ENCODE results near the gene CENPE. TPM values are rescaled to one million over a fixed set of nuclear protein-coding genes. Genes with fewer than 3 reads are reported as not detected.
"Not testable (repeated sequence)": the region's sequence is repeated elsewhere in the genome, so short reads cannot be mapped to it uniquely, and the experiment has no call there.

CENPE gene, protein sequence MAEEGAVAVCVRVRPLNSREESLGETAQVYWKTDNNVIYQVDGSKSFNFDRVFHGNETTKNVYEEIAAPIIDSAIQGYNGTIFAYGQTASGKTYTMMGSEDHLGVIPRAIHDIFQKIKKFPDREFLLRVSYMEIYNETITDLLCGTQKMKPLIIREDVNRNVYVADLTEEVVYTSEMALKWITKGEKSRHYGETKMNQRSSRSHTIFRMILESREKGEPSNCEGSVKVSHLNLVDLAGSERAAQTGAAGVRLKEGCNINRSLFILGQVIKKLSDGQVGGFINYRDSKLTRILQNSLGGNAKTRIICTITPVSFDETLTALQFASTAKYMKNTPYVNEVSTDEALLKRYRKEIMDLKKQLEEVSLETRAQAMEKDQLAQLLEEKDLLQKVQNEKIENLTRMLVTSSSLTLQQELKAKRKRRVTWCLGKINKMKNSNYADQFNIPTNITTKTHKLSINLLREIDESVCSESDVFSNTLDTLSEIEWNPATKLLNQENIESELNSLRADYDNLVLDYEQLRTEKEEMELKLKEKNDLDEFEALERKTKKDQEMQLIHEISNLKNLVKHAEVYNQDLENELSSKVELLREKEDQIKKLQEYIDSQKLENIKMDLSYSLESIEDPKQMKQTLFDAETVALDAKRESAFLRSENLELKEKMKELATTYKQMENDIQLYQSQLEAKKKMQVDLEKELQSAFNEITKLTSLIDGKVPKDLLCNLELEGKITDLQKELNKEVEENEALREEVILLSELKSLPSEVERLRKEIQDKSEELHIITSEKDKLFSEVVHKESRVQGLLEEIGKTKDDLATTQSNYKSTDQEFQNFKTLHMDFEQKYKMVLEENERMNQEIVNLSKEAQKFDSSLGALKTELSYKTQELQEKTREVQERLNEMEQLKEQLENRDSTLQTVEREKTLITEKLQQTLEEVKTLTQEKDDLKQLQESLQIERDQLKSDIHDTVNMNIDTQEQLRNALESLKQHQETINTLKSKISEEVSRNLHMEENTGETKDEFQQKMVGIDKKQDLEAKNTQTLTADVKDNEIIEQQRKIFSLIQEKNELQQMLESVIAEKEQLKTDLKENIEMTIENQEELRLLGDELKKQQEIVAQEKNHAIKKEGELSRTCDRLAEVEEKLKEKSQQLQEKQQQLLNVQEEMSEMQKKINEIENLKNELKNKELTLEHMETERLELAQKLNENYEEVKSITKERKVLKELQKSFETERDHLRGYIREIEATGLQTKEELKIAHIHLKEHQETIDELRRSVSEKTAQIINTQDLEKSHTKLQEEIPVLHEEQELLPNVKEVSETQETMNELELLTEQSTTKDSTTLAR (N-terminal part only)
- polyA plus RNA-seq (2012; ENCODE audit: insufficient read depth, insufficient read length, low read depth), result 0.69 TPM

GRCh38 chr4:103198111-103198765 lies at the start of gene CENPE:
Gene CENPE (minus strand): TSS chr4:103198343. CDS start chr4:103198319, 24 bp downstream.
- no peaks in the 10 kb centered on the region for H3K27me3 ChIP-seq
- no peaks in the 10 kb centered on the region for H3K9me3 ChIP-seq
- H3K4me1 ChIP-seq, result no peaks in the 10 kb centered on the region
- TF ChIP-seq, protein P1, sequence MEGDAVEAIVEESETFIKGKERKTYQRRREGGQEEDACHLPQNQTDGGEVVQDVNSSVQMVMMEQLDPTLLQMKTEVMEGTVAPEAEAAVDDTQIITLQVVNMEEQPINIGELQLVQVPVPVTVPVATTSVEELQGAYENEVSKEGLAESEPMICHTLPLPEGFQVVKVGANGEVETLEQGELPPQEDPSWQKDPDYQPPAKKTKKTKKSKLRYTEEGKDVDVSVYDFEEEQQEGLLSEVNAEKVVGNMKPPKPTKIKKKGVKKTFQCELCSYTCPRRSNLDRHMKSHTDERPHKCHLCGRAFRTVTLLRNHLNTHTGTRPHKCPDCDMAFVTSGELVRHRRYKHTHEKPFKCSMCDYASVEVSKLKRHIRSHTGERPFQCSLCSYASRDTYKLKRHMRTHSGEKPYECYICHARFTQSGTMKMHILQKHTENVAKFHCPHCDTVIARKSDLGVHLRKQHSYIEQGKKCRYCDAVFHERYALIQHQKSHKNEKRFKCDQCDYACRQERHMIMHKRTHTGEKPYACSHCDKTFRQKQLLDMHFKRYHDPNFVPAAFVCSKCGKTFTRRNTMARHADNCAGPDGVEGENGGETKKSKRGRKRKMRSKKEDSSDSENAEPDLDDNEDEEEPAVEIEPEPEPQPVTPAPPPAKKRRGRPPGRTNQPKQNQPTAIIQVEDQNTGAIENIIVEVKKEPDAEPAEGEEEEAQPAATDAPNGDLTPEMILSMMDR (IDR thresholded peaks at IDR 0.05; ENCODE audit: low read depth, low read length), result no peak
- peak; percentile 89 for DNase-seq
- peaks cover 27% of the 10 kb centered on the region for H3K36me3 ChIP-seq
- peak within 1 kb of the TSS; percentile 98 for H3K4me3 ChIP-seq (ENCODE audit: low read depth, low read length)

GRCh38 chr4:103244251-103244650 lies 46.1 kb upstream of the CENPE start:
- DNase-seq, result no peak
- Histone ChIP-seq H3K9me3 (no peaks in the 10 kb centered on the region), H3K4me1 (no peaks in the 10 kb centered on the region), H3K4me3 (ENCODE audit: low read depth, low read length) (no peak overlapping the region), H3K36me3 (no peaks in the 10 kb centered on the region), H3K27me3 (no peaks in the 10 kb centered on the region)
- TF ChIP-seq, protein P1 (IDR thresholded peaks at IDR 0.05; ENCODE audit: low read depth, low read length), result no peak

DNA sequence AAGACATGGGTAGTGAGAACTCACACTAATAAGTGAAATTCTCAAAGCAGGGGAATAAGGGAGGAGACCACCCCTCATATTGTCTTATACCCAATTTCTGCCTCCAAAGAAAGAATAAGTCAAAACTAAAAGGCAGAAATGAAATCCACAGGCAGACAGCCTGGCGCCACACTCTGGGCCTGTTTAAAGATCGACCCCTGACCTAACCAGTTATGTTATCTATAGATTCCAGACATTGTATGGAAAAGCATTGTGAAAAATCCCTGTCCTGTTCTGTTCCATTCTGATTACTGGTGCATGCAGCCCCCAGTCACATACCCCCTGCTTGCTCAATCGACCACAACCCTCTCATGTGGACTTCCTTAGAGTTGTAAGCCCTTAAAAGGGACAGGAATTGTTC lies 32.8 kb upstream of the CENPE start:
- DNase-seq; H3K9me3 ChIP-seq; H3K4me1 ChIP-seq; H3K27me3 ChIP-seq; H3K4me3 ChIP-seq (ENCODE audit: low read depth, low read length); H3K36me3 ChIP-seq: not testable (repeated sequence)

DNA sequence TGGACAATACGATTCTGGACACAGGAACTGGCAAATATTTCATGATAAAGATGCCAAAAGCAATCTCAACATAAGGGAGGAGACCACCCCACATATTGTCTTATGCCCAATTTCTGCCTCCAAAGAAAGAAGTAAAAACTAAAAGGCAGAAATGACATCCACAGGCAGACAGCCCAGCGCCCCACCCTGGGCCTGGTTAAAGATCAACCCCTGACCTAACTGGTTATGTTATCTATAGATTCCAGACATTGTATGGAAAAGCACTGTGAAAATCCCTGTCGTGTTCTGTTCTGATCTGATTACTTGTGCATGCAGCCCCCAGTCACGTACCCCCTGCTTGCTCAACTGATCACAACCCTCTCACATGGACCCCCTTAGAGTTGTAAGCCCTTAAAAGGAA lies 25.4 kb upstream of the CENPE start:
- H3K36me3 ChIP-seq; H3K9me3 ChIP-seq; H3K4me3 ChIP-seq (ENCODE audit: low read depth, low read length); H3K27me3 ChIP-seq; DNase-seq; H3K4me1 ChIP-seq: not testable (repeated sequence)

DNA sequence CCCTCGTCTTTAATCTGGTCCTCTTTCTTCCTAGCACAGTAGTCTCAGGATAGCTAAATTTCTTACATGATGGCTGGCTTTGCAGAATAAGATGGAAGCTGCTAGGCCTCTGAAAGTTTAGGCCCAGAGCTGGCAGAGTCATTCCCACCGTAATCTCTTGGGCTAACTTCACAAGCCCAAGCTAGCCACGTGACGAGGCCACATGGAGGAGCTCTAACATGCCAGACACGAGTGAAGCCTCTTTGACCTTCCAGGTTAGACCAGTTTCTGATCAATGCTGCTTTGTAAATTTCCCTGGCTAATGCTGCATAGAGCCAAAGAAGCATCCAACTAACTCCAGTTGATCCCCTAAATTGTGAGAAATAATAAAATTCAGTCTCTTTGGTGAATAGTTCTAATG lies 9.5 kb upstream of the CENPE start:
- Histone ChIP-seq H3K4me3 (ENCODE audit: low read depth, low read length) (no peak overlapping the region), H3K4me1 (no peaks in the 10 kb centered on the region), H3K36me3 (no peaks in the 10 kb centered on the region), H3K27me3 (no peaks in the 10 kb centered on the region), H3K9me3 (no peaks in the 10 kb centered on the region)
- peak; percentile 24 for DNase-seq
- TF ChIP-seq, protein P1 (IDR thresholded peaks at IDR 0.05; ENCODE audit: low read depth, low read length), result peak; percentile 33; the same call in 1 of the 2 replicates

- H3K4me1 ChIP-seq, result no peaks in the 10 kb centered on the region
- no peaks in the 10 kb centered on the region for H3K27me3 ChIP-seq
- H3K4me3 ChIP-seq (ENCODE audit: low read depth, low read length), result no peak overlapping the region
- DNase-seq, result no peak
- no peaks in the 10 kb centered on the region for H3K9me3 ChIP-seq
- TF ChIP-seq, protein P1 (IDR thresholded peaks at IDR 0.05; ENCODE audit: low read depth, low read length), result peak; percentile 51
- H3K36me3 ChIP-seq, result no peaks in the 10 kb centered on the region
Observed at GRCh38 chr4:103204111-103204510, 6.0 kb upstream of the CENPE start.

All from BE2C (cell line).